ENCODE results near the gene STK39. TPM values are rescaled to one million over a fixed set of nuclear protein-coding genes. Genes with fewer than 3 reads are reported as not detected.

STK39 gene
- total RNA-seq, 2 experiments from 2014 or later = 17.7 to 41.1 TPM

GRCh38 chr2:168220965-168221819, 26.2 kb downstream of the STK39 start:
- peaks cover 8% of the 10 kb centered on the region; the same call in 1 of the 2 replicates for H4K20me1 ChIP-seq (ENCODE audit: insufficient read depth, low read length)
- H3K9me2 ChIP-seq (ENCODE audit: insufficient read depth, low read length) = no peaks in the 10 kb centered on the region
- intact Hi-C loops (cut with micrococcal nuclease; ENCODE audit: unreplicated experiment) = no loop called here
- H3K4me2 ChIP-seq (ENCODE audit: low read length) = no peak overlapping the region
- TF ChIP-seq EZH2phosphoT487 (IDR thresholded peaks at IDR 0.05; ENCODE audit: borderline replicate concordance, low read depth, low read length) (no peak), CTCF (conservative IDR thresholded peaks at IDR 0.05; ENCODE audit: low read length) (no peak)
- H3K79me2 ChIP-seq (ENCODE audit: insufficient read depth, low read depth, low read length) = no peaks in the 10 kb centered on the region
- no peaks in the 10 kb centered on the region for H3K4me1 ChIP-seq (ENCODE audit: insufficient read depth, low read length, poor library complexity, severe bottlenecking)
- H2AFZ ChIP-seq (ENCODE audit: low read length) = no peak overlapping the region
- DNase-seq (ENCODE audit: low spot score) = no peak
- no TSS peak for BruUV-seq (replicated peaks)
- no peaks in the 10 kb centered on the region for H3K36me3 ChIP-seq (ENCODE audit: insufficient read depth, low read length)
- no peak overlapping the region for H3K4me3 ChIP-seq (ENCODE audit: low read depth, low read length, poor library complexity, severe bottlenecking)
- no peaks in the 10 kb centered on the region for H3K9me3 ChIP-seq (ENCODE audit: low read length)
- POLR2A ChIA-PET = no interaction called here
- no peak overlapping the region for H3K27ac ChIP-seq (ENCODE audit: low read depth, low read length, poor library complexity, severe bottlenecking)
- CTCF ChIA-PET (ENCODE audit: unreplicated experiment) = no interaction called here

- CTCF ChIA-PET (ENCODE audit: unreplicated experiment) = no interaction called here
- no peaks in the 10 kb centered on the region for H3K79me2 ChIP-seq (ENCODE audit: insufficient read depth, low read depth, low read length)
These were observed 29.5 kb downstream of the STK39 start for GRCh38 chr2:168217920-168218319.

GRCh38 chr2:168216351-168217005, 30.9 kb downstream of the STK39 start:
- no peaks in the 10 kb centered on the region for H3K79me2 ChIP-seq (ENCODE audit: insufficient read depth, low read depth, low read length)
- CTCF ChIA-PET (ENCODE audit: unreplicated experiment) = interaction anchor here (0.6 kb wide), 1 partner anchor 459 kb away, joined by 3 read pairs; no protein-coding TSS in a partner anchor
- no peak for DNase-seq (ENCODE audit: low spot score)
- H2AFZ ChIP-seq (ENCODE audit: low read length) = no peak overlapping the region
- intact Hi-C loops (cut with micrococcal nuclease; ENCODE audit: unreplicated experiment) = no loop called here
- no peak overlapping the region for H3K27ac ChIP-seq (ENCODE audit: low read depth, low read length, poor library complexity, severe bottlenecking)
- H3K9me3 ChIP-seq (ENCODE audit: low read length) = no peaks in the 10 kb centered on the region
- no TSS peak for BruUV-seq (replicated peaks)
- H3K4me1 ChIP-seq (ENCODE audit: insufficient read depth, low read length, poor library complexity, severe bottlenecking) = no peaks in the 10 kb centered on the region
- no peak overlapping the region for H3K4me2 ChIP-seq (ENCODE audit: low read length)
- H3K36me3 ChIP-seq (ENCODE audit: insufficient read depth, low read length) = no peaks in the 10 kb centered on the region
- no peak overlapping the region for H3K4me3 ChIP-seq (ENCODE audit: low read depth, low read length, poor library complexity, severe bottlenecking)
- POLR2A ChIA-PET = interaction anchor here (0.7 to 1.2 kb wide), 2 partner anchors 9 to 26 kb away, joined by 3 read pairs; no protein-coding TSS in a partner anchor
- TF ChIP-seq CTCF (conservative IDR thresholded peaks at IDR 0.05; ENCODE audit: low read length) (no peak), EZH2phosphoT487 (IDR thresholded peaks at IDR 0.05; ENCODE audit: borderline replicate concordance, low read depth, low read length) (no peak)
- H4K20me1 ChIP-seq (ENCODE audit: insufficient read depth, low read length) = no peaks in the 10 kb centered on the region
- H3K9me2 ChIP-seq (ENCODE audit: insufficient read depth, low read length) = no peaks in the 10 kb centered on the region

More at GRCh38 chr2:168217920-168218319, 29.5 kb downstream of the STK39 start:
- H4K20me1 ChIP-seq (ENCODE audit: insufficient read depth, low read length) = no peaks in the 10 kb centered on the region
- H2AFZ ChIP-seq (ENCODE audit: low read length) = no peak overlapping the region
- DNase-seq (ENCODE audit: low spot score) = no peak
- no peaks in the 10 kb centered on the region for H3K4me1 ChIP-seq (ENCODE audit: insufficient read depth, low read length, poor library complexity, severe bottlenecking)
- no peak overlapping the region for H3K4me3 ChIP-seq (ENCODE audit: low read depth, low read length, poor library complexity, severe bottlenecking)
- no peaks in the 10 kb centered on the region for H3K9me3 ChIP-seq (ENCODE audit: low read length)
- H3K27ac ChIP-seq (ENCODE audit: low read depth, low read length, poor library complexity, severe bottlenecking) = no peak overlapping the region
- no peaks in the 10 kb centered on the region for H3K9me2 ChIP-seq (ENCODE audit: insufficient read depth, low read length)
- no peak overlapping the region for H3K4me2 ChIP-seq (ENCODE audit: low read length)
- intact Hi-C loops (cut with micrococcal nuclease; ENCODE audit: unreplicated experiment) = no loop called here
- POLR2A ChIA-PET = no interaction called here
- no peaks in the 10 kb centered on the region for H3K36me3 ChIP-seq (ENCODE audit: insufficient read depth, low read length)
- no TSS peak for BruUV-seq (replicated peaks)
- TF ChIP-seq EZH2phosphoT487 (IDR thresholded peaks at IDR 0.05; ENCODE audit: borderline replicate concordance, low read depth, low read length) = no peak
